DMS53 treated with DMSO at 0.1 percent for 48 hours (cell line): ENCODE results near the gene ROR2.
"Not testable (repeated sequence)": the region's sequence is repeated elsewhere in the genome, so short reads cannot be mapped to it uniquely, and the experiment has no call there.

Experiments used
- DNase-seq: peaks from one replicate; lab custom pipeline; 2025; ENCODE audit not compliant: unreplicated experiment; lab: John Stamatoyannopoulos, UW

The ROR2 gene

GRCh38 chr9:91655215-91655614 lies 294.8 kb downstream of the ROR2 start:
- DNase-seq = no peak

DNA sequence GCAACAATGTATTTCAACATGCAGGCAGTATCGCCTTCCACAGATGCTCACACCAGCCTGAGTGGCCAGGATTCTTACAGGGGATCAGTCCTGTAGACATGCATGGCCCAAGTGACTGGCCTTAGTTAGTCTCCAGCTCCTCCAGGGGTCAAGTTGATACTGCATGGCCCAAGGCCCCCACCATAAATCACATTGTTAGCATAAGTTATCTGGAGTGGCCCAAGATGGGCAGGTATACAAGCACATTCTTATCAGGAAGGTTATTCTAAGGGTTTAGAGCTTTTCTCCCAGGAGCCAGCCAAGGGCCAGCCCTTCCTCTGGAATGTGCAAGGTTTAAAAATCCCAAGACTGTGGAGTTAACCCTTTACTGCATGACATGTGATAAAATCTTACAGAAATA lies 295.5 kb downstream of the ROR2 start:
- DNase-seq = no peak

GRCh38 chr9:91647371-91647770 lies 302.7 kb downstream of the ROR2 start:
- DNase-seq = no peak

DNA sequence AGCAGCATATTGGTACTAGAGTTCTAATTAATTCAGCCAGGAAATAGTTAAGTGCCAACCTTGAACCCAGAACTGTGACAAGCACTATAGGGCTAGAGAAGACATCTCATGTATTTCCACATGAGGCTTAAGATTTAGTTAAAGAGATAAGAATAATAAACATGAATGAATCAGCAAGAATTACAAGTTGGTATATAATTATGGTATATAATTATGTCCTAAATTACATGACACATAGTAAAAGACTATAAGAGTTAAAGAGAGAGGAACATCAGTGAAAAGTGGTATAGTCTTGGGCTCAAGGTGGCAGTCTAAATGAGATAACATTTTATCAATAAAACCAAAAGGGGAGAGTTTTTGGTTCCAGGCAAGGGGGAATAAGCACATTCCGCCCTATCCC lies 303.3 kb downstream of the ROR2 start:
- no peak for DNase-seq

DNA sequence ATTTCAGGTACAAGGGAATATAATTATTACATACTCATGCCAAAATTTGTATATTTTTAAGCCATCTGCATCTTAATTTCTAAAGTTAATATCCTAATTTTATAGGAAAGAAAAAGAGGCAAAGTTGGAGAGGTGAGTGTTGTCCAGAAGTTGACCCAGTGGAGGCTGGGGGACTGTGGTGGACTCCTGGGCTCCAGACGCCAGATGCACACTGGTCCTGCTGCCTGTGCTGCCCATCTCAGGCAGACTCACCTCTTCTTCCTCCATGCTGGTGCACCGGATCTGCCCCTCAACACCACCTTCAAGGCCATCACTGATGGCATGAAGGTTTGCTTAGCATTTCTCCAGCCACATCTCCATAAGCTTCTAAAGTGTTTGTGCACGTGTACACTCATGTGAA lies 305.6 kb downstream of the ROR2 start:
- no peak for DNase-seq

- DNase-seq = no peak
Measured at GRCh38 chr9:91643481-91644077, 306.4 kb downstream of the ROR2 start.

DNA sequence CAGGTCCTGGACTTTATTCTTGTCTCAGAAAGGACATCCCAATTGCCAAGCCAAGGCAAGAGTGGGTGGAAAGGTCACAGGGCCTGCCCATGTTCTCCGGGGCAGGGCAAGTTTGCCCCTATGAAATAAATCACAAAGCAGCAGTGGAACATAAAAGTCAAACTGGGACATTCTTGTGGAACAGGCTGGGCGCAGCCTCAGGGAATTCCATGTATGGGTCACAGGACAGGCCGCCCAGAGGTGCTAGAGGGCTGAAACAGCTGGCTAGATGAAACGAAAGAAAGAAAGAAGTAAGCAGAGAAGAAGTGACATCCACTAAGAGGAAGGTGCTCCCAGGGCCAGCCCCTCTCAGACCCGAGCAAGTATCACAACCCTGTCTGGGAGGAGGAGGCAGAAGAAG lies 307.3 kb downstream of the ROR2 start:
- DNase-seq = no peak

DNA sequence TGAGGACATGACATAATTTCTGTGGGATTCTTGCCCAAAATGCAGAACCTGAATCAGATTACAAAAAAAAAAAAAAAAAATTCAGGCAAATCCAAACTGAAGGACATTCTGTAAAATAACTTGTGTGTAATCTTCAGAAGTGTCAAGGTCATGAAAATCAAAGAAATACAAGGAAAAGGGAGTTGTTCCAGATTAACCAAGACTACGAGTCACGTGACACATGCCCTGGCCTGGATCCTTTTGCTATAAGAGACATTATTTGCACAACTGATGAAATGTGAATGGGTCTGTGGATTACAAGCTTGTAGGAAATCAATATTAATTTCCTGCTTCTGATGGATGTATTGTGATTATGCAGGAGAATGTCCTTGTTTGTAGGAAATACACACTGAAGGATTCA lies 309.6 kb downstream of the ROR2 start:
- no peak for DNase-seq

- no peak for DNase-seq
Measured at GRCh38 chr9:91639054-91639453, 311.0 kb downstream of the ROR2 start.

DNA sequence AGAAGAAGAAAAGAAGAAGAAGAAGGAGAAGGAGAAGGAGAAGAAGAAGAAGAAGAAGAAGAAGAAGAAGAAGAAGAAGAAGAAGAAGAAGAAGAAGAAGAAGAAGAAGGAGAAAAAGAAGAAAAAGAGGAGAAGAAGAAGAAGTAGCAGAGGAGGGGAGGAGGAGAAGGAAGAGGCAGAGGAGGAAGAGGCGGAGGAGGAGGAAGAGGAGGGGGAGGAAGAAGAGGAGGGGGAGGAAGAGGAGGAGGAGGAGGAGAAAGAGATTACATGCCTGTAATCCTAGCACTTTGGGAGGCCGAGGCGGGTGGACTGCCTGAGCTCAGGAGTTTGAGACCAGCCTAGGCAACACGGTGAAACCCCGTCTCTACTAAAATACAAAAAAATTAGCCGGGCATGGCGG lies 315.2 kb downstream of the ROR2 start:
- DNase-seq = not testable (repeated sequence)

GRCh38 chr9:91629718-91630117 lies 320.3 kb downstream of the ROR2 start:
- DNase-seq = no peak

DNA sequence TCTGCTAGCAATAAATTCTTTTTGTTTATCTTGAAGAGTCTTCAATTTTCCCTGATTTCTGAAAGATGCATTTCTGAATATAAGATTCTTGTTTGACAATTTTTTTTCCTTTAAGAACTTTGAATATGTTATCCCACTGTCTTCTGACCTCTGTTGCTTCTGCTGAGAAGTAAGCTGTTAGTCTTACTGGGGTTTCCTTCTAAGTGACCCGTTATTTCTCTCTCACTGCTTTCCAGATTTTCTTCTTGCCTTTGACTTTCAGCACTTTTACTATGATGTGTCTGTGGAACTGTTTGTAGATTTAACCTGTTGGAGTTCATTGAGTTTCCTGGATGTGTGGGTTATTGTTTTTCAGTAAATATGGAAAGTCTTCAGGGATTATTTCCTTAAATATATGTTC lies 321.1 kb downstream of the ROR2 start:
- no peak for DNase-seq

GRCh38 chr9:91625331-91625730 lies 324.7 kb downstream of the ROR2 start:
- no peak for DNase-seq

GRCh38 chr9:91623004-91623403 lies 327.0 kb downstream of the ROR2 start:
- DNase-seq = no peak

- DNase-seq = not testable (repeated sequence)
Measured at GRCh38 chr9:91622121-91622520, 327.9 kb downstream of the ROR2 start.

- DNase-seq = not testable (repeated sequence)
Measured at GRCh38 chr9:91614044-91614443, 336.0 kb downstream of the ROR2 start.

DNA sequence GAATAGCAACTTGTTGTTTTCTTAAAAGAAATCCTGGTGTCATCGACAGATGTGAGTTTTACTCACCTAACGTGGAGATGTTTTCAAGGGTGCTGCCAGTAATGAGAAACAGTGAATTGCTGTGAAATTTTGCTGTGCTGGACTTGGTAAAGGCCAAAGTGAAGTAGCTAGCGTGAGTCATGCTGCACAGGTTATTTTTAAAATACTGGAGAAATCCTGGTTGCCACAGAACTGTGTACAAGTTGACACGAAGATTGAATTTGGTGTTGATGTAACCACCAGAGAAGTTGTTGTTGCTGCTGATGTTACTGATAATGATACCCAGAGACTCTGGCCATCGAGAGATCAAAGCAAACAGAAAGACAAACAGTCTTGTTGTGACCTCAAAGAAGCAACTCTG lies 338.4 kb downstream of the ROR2 start:
- no peak for DNase-seq

DNA sequence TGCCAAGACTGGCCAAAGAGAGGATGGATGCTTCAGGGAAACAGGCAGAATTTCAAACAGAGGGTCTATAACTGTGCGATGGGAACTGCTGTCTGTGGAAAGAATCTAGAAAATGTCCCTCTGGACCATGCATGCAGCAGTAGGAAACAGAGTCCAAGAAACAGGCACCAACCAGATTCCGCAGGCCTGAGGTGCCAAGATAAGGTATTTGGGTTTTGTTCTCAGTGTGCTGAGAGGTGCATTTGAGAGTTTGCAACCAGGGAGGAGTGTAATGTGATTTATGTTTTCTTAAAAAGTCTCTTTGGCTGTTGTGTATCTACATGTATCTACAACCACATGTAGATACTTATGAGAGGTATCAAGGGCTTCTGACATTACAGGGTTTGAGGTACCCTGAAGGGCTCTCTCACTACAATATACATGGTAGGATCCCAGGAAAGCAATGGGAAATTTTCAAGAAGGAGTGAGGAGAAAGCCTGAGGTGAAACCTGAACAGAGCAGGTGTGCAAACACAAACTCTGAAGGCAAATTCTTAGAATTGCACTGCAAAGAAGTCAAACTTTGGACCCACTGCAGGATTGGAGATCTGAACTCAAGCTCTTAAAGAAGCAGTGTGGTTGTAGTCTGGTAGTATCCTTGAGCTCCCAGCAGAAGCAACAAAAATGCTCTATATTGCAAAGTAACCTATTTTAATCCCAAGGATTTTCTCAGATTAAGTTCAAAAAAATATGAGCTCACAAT lies 343.6 kb downstream of the ROR2 start:
- no peak for DNase-seq

DNA sequence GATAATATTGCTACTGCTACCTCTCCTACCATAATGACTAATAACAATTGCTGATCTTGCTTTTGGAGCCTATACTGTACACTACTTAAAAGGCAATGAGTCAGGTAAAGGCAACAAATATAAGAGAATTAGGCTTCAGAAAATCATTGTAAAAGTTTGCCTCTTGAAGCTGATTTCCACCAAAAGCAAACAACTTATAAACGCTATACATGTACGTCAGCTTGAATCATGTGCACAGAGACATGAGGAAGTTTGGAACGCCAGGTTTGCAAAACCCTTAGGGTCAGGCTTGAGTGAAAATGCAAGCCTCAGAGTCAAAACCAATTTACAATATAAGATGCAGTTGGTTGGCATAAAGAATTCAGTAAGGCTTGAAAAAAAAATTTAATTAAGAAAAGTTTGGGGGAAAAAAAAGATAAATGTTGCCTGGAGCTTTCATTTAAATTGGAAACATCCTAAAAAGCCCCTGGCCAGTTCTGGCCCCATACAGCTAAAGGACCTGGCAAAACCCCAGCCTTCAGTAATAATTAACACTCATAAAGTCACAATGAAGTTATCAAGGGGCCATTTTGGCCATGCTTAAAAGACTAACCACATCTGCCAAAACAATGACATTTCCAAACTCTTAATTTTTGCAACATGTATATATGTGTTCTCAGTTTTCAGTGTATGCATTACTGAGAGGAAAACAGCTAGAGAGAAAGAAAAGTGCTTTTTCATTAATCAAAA lies 345.4 kb downstream of the ROR2 start:
- DNase-seq = no peak

DNA sequence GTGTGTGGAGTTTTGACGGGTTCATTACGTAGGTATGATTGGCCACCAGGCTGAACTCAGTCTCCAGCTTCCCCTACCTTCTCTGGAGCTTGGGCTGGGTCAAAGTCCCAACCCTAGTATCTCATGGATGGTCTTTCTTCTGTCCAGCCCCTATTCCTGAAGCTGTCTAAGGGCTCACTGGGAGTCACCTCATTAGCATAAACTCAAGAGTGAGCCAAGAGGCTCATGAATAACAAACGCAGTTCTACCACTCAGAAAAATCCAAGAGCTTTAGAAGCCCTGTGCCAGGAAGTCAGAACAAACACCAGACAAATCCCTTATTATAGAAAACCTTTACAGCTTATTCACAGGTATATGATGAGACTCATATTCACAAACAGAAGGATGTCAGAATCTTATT lies 346.1 kb downstream of the ROR2 start:
- no peak for DNase-seq

GRCh38 chr9:91599564-91599963 lies 350.5 kb downstream of the ROR2 start:
- DNase-seq = no peak

GRCh38 chr9:91591627-91592026 lies 358.4 kb downstream of the ROR2 start:
- no peak for DNase-seq
